Effector CD8-positive, alpha-beta T cell (primary cell): ENCODE measurements around the gene NUP43.
"Not testable (repeated sequence)": the region's sequence is repeated elsewhere in the genome, so short reads cannot be mapped to it uniquely, and the experiment has no call there.

Experiments
- DNase-seq: peaks from one replicate; lab custom pipeline; 2025; lab: John Stamatoyannopoulos, UW

NUP43 gene

GRCh38 chr6:149749082-149749593, 2.8 kb upstream of the NUP43 start:
- not testable (repeated sequence) for DNase-seq

- DNase-seq: not testable (repeated sequence)
Observed at GRCh38 chr6:149745252-149745651, 1.1 kb downstream of the NUP43 start.

- no peak for DNase-seq
Observed at GRCh38 chr6:149734915-149735314, 11.4 kb downstream of the NUP43 start.

GRCh38 chr6:149733089-149733720, 13.1 kb downstream of the NUP43 start:
- no peak for DNase-seq

- DNase-seq: no peak
Observed at GRCh38 chr6:149729824-149730223, 16.5 kb downstream of the NUP43 start.

GRCh38 chr6:149728499-149729234, 17.7 kb downstream of the NUP43 start:
- no peak for DNase-seq

- no peak for DNase-seq
Observed at GRCh38 chr6:149727793-149728498, 18.4 kb downstream of the NUP43 start.

- DNase-seq: no peak
Observed at GRCh38 chr6:149725785-149726184, 20.5 kb downstream of the NUP43 start.

GRCh38 chr6:149723771-149724417, 22.4 kb downstream of the NUP43 start:
- DNase-seq: no peak

GRCh38 chr6:149723262-149723661, 23.1 kb downstream of the NUP43 start:
- DNase-seq: no peak

GRCh38 chr6:149719531-149719930, 26.8 kb downstream of the NUP43 start:
- DNase-seq: no peak

- peak; percentile 90 for DNase-seq
Observed at GRCh38 chr6:149717588-149718458, 28.5 kb downstream of the NUP43 start, which contains the start of gene LATS1. TSS of gene LATS1 (minus strand) at chr6:149718101. CDS start at chr6:149702126, 15,975 bp downstream.

GRCh38 chr6:149717255-149717587, 29.1 kb downstream of the NUP43 start:
- DNase-seq: no peak

- DNase-seq: no peak
Observed at GRCh38 chr6:149716181-149716963, 30.0 kb downstream of the NUP43 start.

- no peak for DNase-seq
Observed at GRCh38 chr6:149714442-149714841, 31.9 kb downstream of the NUP43 start.

GRCh38 chr6:149711711-149712110, 34.6 kb downstream of the NUP43 start:
- DNase-seq: no peak

- DNase-seq: no peak
Observed at GRCh38 chr6:149701714-149702113, 44.6 kb downstream of the NUP43 start.

- no peak for DNase-seq
Observed at GRCh38 chr6:149699150-149699549, 47.2 kb downstream of the NUP43 start.

- DNase-seq: no peak
Observed at GRCh38 chr6:149698175-149698574, 48.2 kb downstream of the NUP43 start.

- no peak for DNase-seq
Observed at GRCh38 chr6:149696901-149697300, 49.4 kb downstream of the NUP43 start.
